G401 (cell line): Measurements from ENCODE around the gene TES. TPM values are rescaled to one million over a fixed set of nuclear protein-coding genes. Genes with fewer than 3 reads are reported as not detected.

ENCODE experiments used
- DNase-seq: peaks from one replicate; pipeline ENCODE4 v3.0.0-alpha.2; 2015; ENCODE audit warnings: low spot score
- in situ Hi-C: cut with HindIII; loops from 2 replicates; pipeline ENCODE4 v1.10.0; 2016; ENCODE audit warnings: low sequenced_read_pairs, mixed read lengths
- total RNA-seq: library from RNA; depleted of rRNA; stranded (reverse); fragments of >200 nt; shearing (Covaris generic); gene quantifications from 2 replicates; pipeline ENCODE4 v1.2.3, GENCODE V29; 2014

Gene TES
- total RNA-seq, 1 experiment from 2014 or later, result not detected

GRCh38 chr7:116218051-116218645, 7.8 kb downstream of the TES start:
- in situ Hi-C loops, result no loop called here
- no peak for DNase-seq

- in situ Hi-C loops, result no loop called here
- no peak for DNase-seq
These were observed 8.4 kb downstream of the TES start for GRCh38 chr7:116218747-116219146.

- DNase-seq, result no peak
- in situ Hi-C loops, result no loop called here
These were observed 8.9 kb downstream of the TES start for GRCh38 chr7:116219288-116219687.

GRCh38 chr7:116219834-116220233, 9.5 kb downstream of the TES start:
- no peak for DNase-seq
- in situ Hi-C loops, result no loop called here

- in situ Hi-C loops, result no loop called here
- DNase-seq, result no peak
These were observed 12.2 kb downstream of the TES start for GRCh38 chr7:116222501-116222900.

GRCh38 chr7:116223588-116223987, 13.2 kb downstream of the TES start:
- no peak for DNase-seq
- in situ Hi-C loops, result no loop called here

GRCh38 chr7:116224492-116225098, 14.3 kb downstream of the TES start:
- no peak for DNase-seq
- in situ Hi-C loops, result no loop called here

GRCh38 chr7:116225860-116226259, 15.5 kb downstream of the TES start:
- DNase-seq, result no peak
- in situ Hi-C loops, result no loop called here

GRCh38 chr7:116226664-116227063, 16.3 kb downstream of the TES start:
- no peak for DNase-seq
- in situ Hi-C loops, result no loop called here

GRCh38 chr7:116227678-116228239, 17.4 kb downstream of the TES start:
- in situ Hi-C loops, result no loop called here
- DNase-seq, result no peak

GRCh38 chr7:116228241-116228640, 17.9 kb downstream of the TES start:
- DNase-seq, result no peak
- in situ Hi-C loops, result no loop called here

GRCh38 chr7:116229366-116229765, 19.0 kb downstream of the TES start:
- in situ Hi-C loops, result no loop called here

GRCh38 chr7:116230191-116231005, 20.1 kb downstream of the TES start:
- in situ Hi-C loops, result no loop called here
- no peak for DNase-seq

More at GRCh38 chr7:116229366-116229765, 19.0 kb downstream of the TES start:
- DNase-seq, result no peak

GRCh38 chr7:116231543-116231942, 21.2 kb downstream of the TES start:
- no peak for DNase-seq
- in situ Hi-C loops, result no loop called here

- DNase-seq, result no peak
- in situ Hi-C loops, result no loop called here
These were observed 21.6 kb downstream of the TES start for GRCh38 chr7:116231949-116232348.

GRCh38 chr7:116232350-116232749, 22.0 kb downstream of the TES start:
- DNase-seq, result no peak
- in situ Hi-C loops, result no loop called here

GRCh38 chr7:116232920-116233319, 22.6 kb downstream of the TES start:
- in situ Hi-C loops, result no loop called here
- no peak for DNase-seq

- in situ Hi-C loops, result no loop called here
- no peak for DNase-seq
These were observed 24.3 kb downstream of the TES start for GRCh38 chr7:116234517-116235200.

GRCh38 chr7:116235380-116235779, 25.0 kb downstream of the TES start:
- DNase-seq, result no peak
- in situ Hi-C loops, result no loop called here
